Mucosa of gallbladder (tissue), 1 donor: Measurements from ENCODE around the gene BMP2. TPM values are rescaled to one million over a fixed set of nuclear protein-coding genes. Genes with fewer than 3 reads are reported as not detected.

Experiments
- DNase-seq: peaks from one replicate; pipeline ENCODE4 v3.0.0-alpha.2; 2020; ENCODE audit warnings: low spot score
- total RNA-seq: library from RNA; stranded (reverse); gene quantifications from one replicate; pipeline ENCODE4 v1.2.1, GENCODE V29; 2021
- donor health status: DM: no; HTN: no; CAD: no.

BMP2 gene
- 55.8 TPM for total RNA-seq

DNA sequence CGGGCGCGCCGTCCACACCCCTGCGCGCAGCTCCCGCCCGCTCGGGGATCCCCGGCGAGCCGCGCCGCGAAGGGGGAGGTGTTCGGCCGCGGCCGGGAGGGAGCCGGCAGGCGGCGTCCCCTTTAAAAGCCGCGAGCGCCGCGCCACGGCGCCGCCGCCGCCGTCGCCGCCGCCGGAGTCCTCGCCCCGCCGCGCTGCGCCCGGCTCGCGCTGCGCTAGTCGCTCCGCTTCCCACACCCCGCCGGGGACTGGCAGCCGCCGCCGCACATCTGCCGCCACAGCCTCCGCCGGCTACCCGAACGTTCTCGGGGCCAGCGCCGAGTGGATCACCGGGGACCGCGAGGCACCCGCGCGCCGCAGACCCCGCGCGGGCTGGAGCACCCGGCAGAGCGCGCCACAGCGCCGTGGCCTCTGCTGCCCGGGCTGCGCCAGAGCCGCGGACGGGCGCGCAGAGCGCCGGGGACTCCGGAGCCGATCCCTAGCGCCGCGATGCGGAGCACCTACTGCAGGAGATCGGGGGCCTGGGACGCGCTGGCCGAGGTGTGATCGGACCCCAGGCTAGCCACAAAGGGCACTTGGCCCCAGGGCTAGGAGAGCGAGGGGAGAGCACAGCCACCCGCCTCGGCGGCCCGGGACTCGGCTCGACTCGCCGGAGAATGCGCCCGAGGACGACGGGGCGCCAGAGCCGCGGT, at the start of gene BMP2:
Gene BMP2 (plus strand): TSS at position 151 of the 692 bp plus-strand sequence. CDS start 2,441 bp downstream, outside the sequence.
- DNase-seq: peak; percentile 44

DNA sequence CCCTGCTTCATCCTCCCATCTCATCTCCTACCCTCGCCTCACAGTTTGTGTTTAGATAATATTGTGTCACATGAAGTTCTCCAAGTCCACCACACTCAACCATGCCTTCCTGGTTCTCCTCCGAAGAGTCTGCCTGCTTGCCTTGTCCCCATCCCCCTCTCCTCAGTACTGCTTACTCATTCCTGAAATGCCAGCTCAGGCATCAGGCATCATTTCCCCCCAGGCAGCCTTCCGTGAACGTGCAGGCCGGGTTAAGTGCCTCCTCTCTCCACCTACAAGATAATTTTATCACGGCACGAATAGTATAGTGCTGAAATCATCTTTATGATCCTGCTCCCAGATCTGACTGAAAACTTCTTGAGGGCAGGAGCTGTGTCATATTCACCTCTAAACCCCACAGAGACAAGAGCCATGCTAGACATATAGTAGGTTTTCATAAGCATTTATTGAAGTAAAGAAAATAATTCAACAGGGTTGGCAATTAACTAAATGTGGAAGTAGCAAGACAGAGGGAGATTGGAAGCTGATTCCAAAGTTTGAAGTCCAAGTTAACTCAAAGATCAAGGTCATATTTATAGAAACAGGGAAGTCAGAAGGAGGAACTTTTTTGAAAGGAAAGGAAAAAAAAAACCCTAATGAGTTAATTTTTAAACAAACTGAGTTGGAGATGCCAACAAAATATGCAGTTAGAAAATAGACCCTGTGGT, 48.7 kb upstream of the BMP2 start:
- peak; percentile 69 for DNase-seq

DNA sequence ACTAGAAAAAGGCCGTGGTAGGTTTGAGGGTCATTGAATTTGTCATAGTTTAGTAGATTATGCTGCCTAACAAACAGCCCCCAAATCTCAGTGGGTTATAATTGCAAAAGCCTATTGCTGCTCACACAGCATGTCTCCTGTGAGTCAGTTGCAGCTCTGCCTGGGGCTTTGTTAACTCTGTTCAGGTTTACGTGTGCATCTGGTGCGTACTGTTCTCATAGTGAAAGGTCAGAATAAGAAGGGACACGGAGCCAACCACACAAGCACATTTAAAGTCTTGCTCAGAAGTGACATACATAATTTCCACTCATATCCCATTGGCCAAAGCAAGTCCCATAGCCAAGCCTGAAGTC, 48.1 kb upstream of the BMP2 start:
- DNase-seq: no peak

DNA sequence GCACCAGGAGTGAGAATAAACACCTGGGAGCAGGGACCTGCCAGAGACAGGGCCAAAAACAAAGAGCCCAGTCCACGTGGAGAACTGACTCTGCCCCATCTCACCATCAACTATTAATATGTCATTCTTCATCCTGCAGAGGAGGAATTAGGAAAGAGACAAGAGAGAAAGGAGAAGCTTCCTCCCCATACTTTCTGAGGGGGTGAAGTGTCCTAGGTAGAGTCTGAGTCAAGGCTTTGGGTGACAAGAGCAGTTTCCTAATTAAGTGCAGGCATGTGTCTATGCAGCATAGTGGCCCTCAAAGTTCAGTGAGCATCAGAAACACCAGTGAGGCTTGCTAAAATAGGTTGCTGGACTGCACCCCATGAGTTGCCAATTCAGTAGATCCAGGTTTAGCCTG, 40.7 kb upstream of the BMP2 start:
- DNase-seq: no peak

- DNase-seq: no peak
These were observed 36.7 kb upstream of the BMP2 start for GRCh38 chr20:6730672-6731328.

- peak; percentile 27 for DNase-seq
These were observed 35.5 kb upstream of the BMP2 start for GRCh38 chr20:6732001-6732447.

GRCh38 chr20:6732851-6733250, 34.6 kb upstream of the BMP2 start:
- no peak for DNase-seq

- no peak for DNase-seq
These were observed 33.5 kb upstream of the BMP2 start for GRCh38 chr20:6733965-6734364.

DNA sequence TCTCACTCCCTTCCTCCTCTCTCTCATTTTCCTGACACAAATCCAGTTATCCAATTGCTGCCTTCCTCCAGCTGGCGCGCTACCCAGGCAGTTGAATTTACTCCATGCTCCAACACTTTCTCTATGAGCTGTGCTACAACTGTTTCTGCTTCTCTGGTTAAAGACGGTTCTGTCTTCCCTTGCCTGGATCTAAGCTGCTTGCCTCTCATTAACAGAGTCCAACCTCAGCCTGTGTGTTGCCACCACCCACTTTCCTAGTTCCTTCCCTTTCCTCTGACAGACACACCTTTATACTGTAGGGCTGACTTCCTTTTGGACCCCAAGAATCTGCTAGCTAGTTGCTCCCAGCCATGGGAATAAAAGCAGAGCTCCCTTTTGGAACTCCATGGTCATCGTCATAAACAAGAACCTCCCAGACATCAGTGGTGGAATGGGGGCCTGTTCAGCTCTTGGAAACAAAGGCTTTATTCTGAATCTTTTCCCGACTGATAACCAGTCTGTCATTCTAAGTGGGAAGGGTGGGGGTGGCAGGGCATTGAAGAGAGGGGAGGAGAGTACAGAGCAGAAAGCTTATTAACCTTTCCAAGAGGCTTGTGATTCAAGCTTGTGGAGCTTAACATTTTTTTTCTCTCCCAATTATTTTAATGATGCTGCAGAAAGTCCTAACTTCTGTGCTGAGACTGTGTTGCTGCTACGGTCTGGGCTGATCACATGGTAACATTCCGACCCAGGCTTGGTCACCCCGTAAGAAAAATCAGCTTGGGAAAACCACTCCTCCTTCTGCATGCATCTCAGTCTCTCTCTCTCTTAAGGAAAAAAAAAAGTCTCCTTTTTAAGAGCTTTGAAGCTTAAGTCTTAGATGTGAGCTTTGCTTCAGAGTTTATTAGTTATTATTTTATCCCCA, 31.3 kb upstream of the BMP2 start:
- peak; percentile 58 for DNase-seq

GRCh38 chr20:6739406-6739805, 28.1 kb upstream of the BMP2 start:
- no peak for DNase-seq

DNA sequence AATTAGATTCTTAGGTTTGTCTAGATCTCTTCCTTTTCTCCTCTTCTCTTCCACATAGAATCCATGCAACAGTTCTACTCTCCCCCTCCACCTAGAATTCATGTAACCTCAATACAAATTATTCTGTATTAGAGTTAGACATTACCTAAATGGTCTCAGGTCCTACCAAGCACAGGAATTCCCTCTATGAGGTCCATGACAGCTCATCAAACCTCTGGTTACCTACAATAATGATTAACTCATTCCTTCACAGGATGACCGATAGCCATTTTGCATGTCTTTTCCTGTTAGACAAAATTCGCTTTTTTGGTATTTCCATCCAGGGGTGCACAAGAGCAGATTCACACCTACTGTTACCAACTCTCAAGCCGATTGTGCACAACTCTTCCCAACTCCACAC, 27.4 kb upstream of the BMP2 start:
- no peak for DNase-seq

DNA sequence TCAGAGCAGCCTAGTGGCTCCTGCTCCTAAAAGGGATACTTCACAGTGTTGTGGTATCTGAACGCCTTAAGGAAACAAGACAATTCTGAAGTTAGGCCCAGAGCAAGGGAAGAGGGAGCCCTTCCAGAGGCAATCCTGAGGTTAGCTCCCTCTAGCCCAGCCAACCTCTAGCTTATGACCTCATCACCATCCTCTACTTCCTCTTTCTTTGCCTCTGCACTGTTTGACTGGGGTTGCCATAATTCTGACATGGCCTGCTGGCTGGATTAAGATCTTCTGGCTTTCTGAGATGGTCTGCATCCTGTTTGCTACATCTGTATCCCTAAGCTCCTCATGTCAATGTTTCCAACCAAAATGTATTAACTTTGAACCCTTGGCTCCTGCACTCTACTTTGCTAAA, 23.3 kb upstream of the BMP2 start:
- no peak for DNase-seq

GRCh38 chr20:6744805-6745204, 22.7 kb upstream of the BMP2 start:
- no peak for DNase-seq

DNA sequence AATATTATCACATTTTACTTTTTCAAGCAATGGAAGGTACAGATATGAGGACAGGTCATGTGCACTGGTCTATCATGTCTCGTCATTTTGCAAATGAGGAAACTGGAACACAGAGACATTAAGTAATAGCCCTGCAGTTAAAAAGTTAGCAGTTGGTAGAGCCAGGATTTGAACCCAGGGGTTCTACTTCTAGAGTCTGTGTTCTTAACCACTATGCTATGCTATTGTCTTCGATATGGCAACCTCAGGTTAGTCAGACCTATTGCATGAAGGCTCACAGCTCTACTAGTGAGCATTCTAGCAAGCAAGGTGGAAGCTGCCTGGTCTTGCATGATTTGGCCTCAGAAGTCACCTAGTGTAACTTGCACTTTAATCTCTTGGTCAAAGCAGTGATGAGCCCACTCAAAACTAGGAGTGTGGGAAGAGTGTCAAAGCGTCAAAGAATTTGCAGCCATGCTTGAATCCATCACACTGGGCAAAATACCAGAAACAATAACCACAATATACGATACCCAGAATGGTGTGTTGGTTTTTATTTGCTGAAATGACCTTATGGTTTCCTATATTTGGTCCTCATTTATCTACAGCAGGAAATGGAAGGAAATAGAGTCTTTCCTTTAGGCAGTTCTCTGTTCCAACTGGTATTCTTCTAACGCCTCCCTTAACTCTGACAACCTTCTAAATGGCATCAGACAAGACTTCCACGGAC, 20.4 kb upstream of the BMP2 start:
- DNase-seq: no peak

- DNase-seq: no peak
These were observed 17.0 kb upstream of the BMP2 start for GRCh38 chr20:6750438-6750837.

DNA sequence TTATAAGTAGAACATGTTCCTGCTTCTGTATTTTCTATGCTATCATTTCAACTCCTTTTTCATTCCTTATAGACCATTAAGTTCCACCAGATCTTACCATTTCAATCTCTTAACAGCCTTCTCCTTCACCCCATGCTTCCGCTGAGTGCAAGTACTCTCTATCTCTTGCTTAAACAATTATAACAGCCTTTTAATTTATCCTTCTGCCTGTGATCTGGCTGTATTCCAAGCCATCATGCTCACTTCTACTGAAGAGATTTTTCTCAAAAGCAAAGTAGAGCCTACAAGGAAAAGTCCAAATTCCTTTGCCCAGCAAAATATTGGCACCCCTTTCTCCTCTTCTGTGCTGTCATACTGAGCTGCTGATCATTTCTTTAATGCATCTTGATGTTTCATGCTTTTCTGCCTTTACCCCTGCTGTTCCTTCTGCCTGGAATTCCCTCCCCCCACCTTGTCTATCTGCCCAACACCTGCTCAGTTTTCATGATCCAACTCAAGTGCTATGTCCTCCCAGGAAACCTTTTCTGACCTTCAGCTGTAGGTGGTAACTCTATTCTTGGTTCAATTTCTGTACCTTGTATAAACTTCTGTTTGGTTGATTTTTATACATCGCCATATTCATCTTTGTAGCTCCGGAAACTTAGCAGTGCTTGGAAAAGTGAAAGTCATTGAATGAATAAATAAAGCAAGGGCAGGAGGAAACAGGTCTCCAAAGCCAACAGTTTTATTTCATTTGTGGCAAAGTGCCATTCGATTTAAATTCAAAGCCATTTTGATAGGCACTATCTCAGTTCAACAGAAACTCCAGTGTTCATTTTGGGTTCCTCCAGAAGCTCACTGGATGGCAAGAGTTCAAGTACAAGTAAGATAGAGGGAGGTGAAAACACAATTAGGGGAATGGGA, 10.5 kb upstream of the BMP2 start:
- DNase-seq: no peak

- no peak for DNase-seq
These were observed 2.9 kb upstream of the BMP2 start for GRCh38 chr20:6764619-6765018.

GRCh38 chr20:6765469-6766058, 1.9 kb upstream of the BMP2 start:
- no peak for DNase-seq

DNA sequence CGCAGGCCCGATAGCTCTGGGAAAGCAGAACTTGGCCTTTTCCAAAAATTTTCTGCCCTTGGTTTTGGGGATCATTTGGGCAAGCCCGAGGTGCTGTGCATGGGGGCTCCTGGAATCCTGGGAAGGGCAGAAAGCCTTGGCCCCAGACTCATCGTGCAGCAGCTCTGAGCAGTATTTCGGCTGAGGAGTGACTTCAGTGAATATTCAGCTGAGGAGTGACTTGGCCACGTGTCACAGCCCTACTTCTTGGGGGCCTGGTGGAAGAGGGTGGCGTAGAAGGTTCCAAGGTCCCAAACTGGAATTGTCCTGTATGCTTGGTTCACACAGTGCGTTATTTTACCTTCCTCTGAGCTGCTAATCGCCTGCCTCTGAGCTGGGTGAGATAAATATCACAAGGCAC, 1.1 kb upstream of the BMP2 start:
- no peak for DNase-seq

DNA sequence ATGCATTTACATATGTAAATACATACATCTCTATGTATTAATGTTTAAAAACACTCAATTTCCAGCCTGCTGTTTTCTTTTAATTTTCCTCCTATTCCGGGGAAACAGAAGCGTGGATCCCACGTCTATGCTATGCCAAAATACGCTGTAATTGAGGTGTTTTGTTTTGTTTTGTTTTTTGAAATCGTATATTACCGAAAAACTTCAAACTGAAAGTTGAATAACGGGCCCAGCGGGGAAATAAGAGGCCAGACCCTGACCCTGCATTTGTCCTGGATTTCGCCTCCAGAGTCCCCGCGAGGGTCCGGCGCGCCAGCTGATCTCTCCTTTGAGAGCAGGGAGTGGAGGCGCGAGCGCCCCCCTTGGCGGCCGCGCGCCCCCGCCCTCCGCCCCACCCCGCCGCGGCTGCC, 355 bp upstream of the BMP2 start:
- DNase-seq: no peak
